Activated naive CD4-positive, alpha-beta T cell treated with anti-CD3 and anti-CD28 coated beads, Interleukin-2, amount 10 ng/mL, durations not matched to agents 7 days and 5 days (primary cell): ENCODE data around the gene CDX1.

Experiments
- CTCF ChIA-PET: fragments of 350-600 bp; sonication (Branson Sonifier 250); formaldehyde crosslinking; loops from one replicate; lab custom pipeline; 2021; ENCODE audit warnings: antibody characterized with exemption; lab: Charles Lee
- DNase-seq: peaks from one replicate; pipeline ENCODE4 v3.0.0-alpha.2; 2020
- H3K27ac Mint-ChIP-seq: one replicate; pipeline ENCODE4 v1.8.0; 2021; ENCODE audit warnings: mild to moderate bottlenecking, moderate library complexity, mixed read lengths
- H3K27me3 Mint-ChIP-seq: one replicate; pipeline ENCODE4 v1.8.0; 2021; ENCODE audit warnings: mild to moderate bottlenecking, mixed read lengths
- H3K36me3 Mint-ChIP-seq: one replicate; pipeline ENCODE4 v1.8.0; 2021; ENCODE audit warnings: mixed read lengths
- H3K4me1 Mint-ChIP-seq: one replicate; pipeline ENCODE4 v1.8.0; 2021; ENCODE audit warnings: mixed read lengths
- H3K4me3 Mint-ChIP-seq: one replicate; pipeline ENCODE4 v1.8.0; 2021; ENCODE audit warnings: mild to moderate bottlenecking, moderate library complexity, mixed read lengths
- H3K9me3 Mint-ChIP-seq: one replicate; pipeline ENCODE4 v1.8.0; 2021; ENCODE audit warnings: mixed read lengths

CDX1 gene

GRCh38 chr5:150181766-150182545 is 15.4 kb downstream of the CDX1 start:
- no peaks in the 10 kb centered on the region for H3K9me3 Mint-ChIP-seq
- no peak overlapping the region for H3K4me3 Mint-ChIP-seq
- no peak for DNase-seq
- H3K27me3 Mint-ChIP-seq = peaks cover 33% of the 10 kb centered on the region
- H3K36me3 Mint-ChIP-seq = no peaks in the 10 kb centered on the region
- no peak overlapping the region for H3K27ac Mint-ChIP-seq
- CTCF ChIA-PET = interaction anchor here (0.6 to 0.9 kb wide), 2 partner anchors 23 to 32 kb away, joined by 4 to 5 read pairs; no protein-coding TSS in a partner anchor
- H3K4me1 Mint-ChIP-seq = no peaks in the 10 kb centered on the region

DNA sequence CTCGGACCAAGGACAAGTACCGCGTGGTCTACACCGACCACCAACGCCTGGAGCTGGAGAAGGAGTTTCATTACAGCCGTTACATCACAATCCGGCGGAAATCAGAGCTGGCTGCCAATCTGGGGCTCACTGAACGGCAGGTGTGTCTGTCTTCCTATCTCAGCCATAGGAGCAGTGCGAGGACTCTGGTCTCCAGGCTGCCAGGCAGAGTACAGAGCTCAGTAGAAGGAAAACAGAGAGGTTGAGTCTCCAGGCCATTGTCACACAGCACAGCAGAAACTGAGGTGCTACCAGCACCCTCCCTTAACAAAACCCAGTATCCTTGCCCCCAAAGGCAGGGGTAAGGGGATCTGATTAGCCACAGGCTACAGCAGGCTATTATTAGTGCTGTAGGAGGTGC is 16.2 kb downstream of the CDX1 start:
- H3K4me1 Mint-ChIP-seq = no peaks in the 10 kb centered on the region
- DNase-seq = no peak
- H3K27ac Mint-ChIP-seq = no peak overlapping the region
- no peaks in the 10 kb centered on the region for H3K36me3 Mint-ChIP-seq
- CTCF ChIA-PET = interaction anchor here (0.6 to 0.9 kb wide), 2 partner anchors 24 to 31 kb away, joined by 4 to 5 read pairs; no protein-coding TSS in a partner anchor
- no peaks in the 10 kb centered on the region for H3K9me3 Mint-ChIP-seq
- H3K4me3 Mint-ChIP-seq = no peak overlapping the region
- peaks cover 38% of the 10 kb centered on the region for H3K27me3 Mint-ChIP-seq

GRCh38 chr5:150183436-150183835 is 16.9 kb downstream of the CDX1 start:
- no peaks in the 10 kb centered on the region for H3K36me3 Mint-ChIP-seq
- CTCF ChIA-PET = no interaction called here
- no peaks in the 10 kb centered on the region for H3K9me3 Mint-ChIP-seq
- H3K27me3 Mint-ChIP-seq = peaks cover 45% of the 10 kb centered on the region
- no peak overlapping the region for H3K4me3 Mint-ChIP-seq
- DNase-seq = no peak
- no peaks in the 10 kb centered on the region for H3K4me1 Mint-ChIP-seq
- H3K27ac Mint-ChIP-seq = no peak overlapping the region

- H3K27ac Mint-ChIP-seq = no peak overlapping the region
- CTCF ChIA-PET = no interaction called here
- no peak for DNase-seq
These were observed 17.4 kb downstream of the CDX1 start for GRCh38 chr5:150184006-150184405.

GRCh38 chr5:150184990-150185912 is 18.7 kb downstream of the CDX1 start:
- no peaks in the 10 kb centered on the region for H3K9me3 Mint-ChIP-seq
- CTCF ChIA-PET = interaction anchor here (1.6 kb wide), 1 partner anchor 14 kb away, joined by 3 read pairs; no protein-coding TSS in a partner anchor
- H3K36me3 Mint-ChIP-seq = no peaks in the 10 kb centered on the region
- no peak overlapping the region for H3K27ac Mint-ChIP-seq
- H3K27me3 Mint-ChIP-seq = peaks cover 63% of the 10 kb centered on the region
- no peak for DNase-seq
- no peaks in the 10 kb centered on the region for H3K4me1 Mint-ChIP-seq
- H3K4me3 Mint-ChIP-seq = no peak overlapping the region

More at GRCh38 chr5:150184006-150184405, 17.4 kb downstream of the CDX1 start:
- no peaks in the 10 kb centered on the region for H3K4me1 Mint-ChIP-seq
- H3K9me3 Mint-ChIP-seq = no peaks in the 10 kb centered on the region
- H3K27me3 Mint-ChIP-seq = peaks cover 51% of the 10 kb centered on the region
- H3K4me3 Mint-ChIP-seq = no peak overlapping the region
- no peaks in the 10 kb centered on the region for H3K36me3 Mint-ChIP-seq

DNA sequence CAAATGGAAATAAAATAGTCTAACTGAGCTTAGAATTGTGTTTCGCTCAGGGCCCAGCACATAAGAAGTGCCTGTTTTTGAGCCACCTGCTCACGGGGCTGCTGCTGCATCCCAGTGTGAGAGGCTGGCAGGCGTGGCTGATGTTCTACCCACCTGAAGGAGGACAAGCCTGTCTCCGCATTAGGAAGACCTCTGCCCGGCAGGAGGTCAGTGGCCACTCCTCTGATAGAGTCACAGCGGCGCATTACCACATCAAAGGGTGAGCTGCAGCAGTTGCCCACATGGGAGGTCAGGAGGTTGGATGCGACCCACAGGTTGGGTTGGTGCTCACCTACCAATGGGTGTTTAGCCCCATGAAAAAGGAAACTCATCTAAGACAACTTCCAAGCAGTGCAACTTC is 19.6 kb downstream of the CDX1 start:
- DNase-seq = no peak
- Mint-ChIP-seq H3K36me3 (no peaks in the 10 kb centered on the region), H3K4me3 (no peak overlapping the region), H3K27me3 (peaks cover 66% of the 10 kb centered on the region), H3K27ac (no peak overlapping the region), H3K4me1 (no peaks in the 10 kb centered on the region), H3K9me3 (no peaks in the 10 kb centered on the region)
- CTCF ChIA-PET = interaction anchor here (1.6 kb wide), 1 partner anchor 13 kb away, joined by 3 read pairs; no protein-coding TSS in a partner anchor

GRCh38 chr5:150186897-150187296 is 20.3 kb downstream of the CDX1 start:
- Mint-ChIP-seq H3K4me1 (no peaks in the 10 kb centered on the region), H3K27ac (no peak overlapping the region), H3K27me3 (peaks cover 71% of the 10 kb centered on the region), H3K4me3 (no peak overlapping the region), H3K36me3 (no peaks in the 10 kb centered on the region), H3K9me3 (no peaks in the 10 kb centered on the region)
- no peak for DNase-seq
- CTCF ChIA-PET = interaction anchor here (0.6 to 1.6 kb wide), 2 partner anchors 11 to 13 kb away, joined by 3 read pairs; no protein-coding TSS in a partner anchor

GRCh38 chr5:150188146-150188842 is 21.7 kb downstream of the CDX1 start:
- peaks cover 75% of the 10 kb centered on the region for H3K27me3 Mint-ChIP-seq
- no peak overlapping the region for H3K4me3 Mint-ChIP-seq
- no peak for DNase-seq

GRCh38 chr5:150189326-150189725 is 22.7 kb downstream of the CDX1 start:
- peaks cover 80% of the 10 kb centered on the region for H3K27me3 Mint-ChIP-seq
- CTCF ChIA-PET = interaction anchor here (1.1 kb wide), 1 partner anchor 27 kb away, joined by 4 read pairs; no protein-coding TSS in a partner anchor
- no peak for DNase-seq

More at GRCh38 chr5:150188146-150188842, 21.7 kb downstream of the CDX1 start:
- Mint-ChIP-seq H3K27ac (no peak overlapping the region), H3K36me3 (no peaks in the 10 kb centered on the region), H3K4me1 (no peaks in the 10 kb centered on the region), H3K9me3 (no peaks in the 10 kb centered on the region)
- CTCF ChIA-PET = interaction anchor here (1.1 kb wide), 1 partner anchor 26 kb away, joined by 4 read pairs; no protein-coding TSS in a partner anchor

DNA sequence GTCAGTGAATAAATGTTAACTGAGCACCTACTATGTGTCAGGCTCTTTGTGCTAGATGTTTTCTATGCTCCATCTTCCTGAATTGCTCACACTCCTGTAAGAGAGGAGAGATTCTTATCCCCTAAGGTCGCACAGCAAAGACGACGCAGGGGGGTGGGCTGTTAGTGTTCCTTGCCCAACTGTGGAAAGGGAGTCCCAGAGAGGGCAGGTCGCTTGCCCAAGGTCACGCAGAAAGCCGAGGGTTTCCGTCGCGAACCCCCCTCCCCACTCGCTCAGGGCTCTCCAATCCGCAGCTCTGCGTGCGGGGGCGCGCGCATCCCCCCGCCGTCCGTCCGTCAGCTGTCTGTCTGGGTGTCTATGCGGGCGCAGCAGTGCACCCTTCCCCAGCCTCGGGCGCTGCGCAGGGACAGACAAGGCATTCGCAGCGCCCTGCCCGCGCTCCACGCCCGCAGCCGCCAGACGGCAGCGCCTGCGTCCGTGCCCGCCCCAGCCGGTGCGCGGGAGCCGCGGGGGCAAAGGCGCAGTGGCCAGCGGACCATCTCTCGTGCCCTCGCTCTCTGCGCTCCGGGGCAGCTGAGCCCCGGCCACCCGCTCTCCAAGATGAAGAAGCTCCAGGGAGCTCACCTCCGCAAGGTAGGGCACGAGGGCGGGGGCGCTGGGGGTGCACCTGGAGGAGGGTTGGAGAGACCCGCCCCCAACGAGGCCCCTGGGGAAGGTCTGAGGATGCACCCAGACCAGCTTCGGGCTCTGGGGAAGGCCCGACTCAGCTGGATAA is 23.3 kb downstream of the CDX1 start, which contains the start of gene SLC6A7:
SLC6A7 (plus strand) TSS at position 335 of the 775 bp plus-strand sequence; CDS start at position 601, 266 bp downstream.
- Mint-ChIP-seq H3K4me3 (no peak within 1 kb of the TSS), H3K4me1 (no peaks in the 10 kb centered on the region), H3K27me3 (peaks cover 81% of the 10 kb centered on the region), H3K27ac (no peak within 1 kb of the TSS), H3K9me3 (no peaks in the 10 kb centered on the region), H3K36me3 (no peaks in the 10 kb centered on the region)
- DNase-seq = no peak
- CTCF ChIA-PET = no interaction called here

More at GRCh38 chr5:150189326-150189725, 22.7 kb downstream of the CDX1 start:
- no peaks in the 10 kb centered on the region for H3K9me3 Mint-ChIP-seq
- no peaks in the 10 kb centered on the region for H3K36me3 Mint-ChIP-seq
- no peak overlapping the region for H3K27ac Mint-ChIP-seq
- H3K4me3 Mint-ChIP-seq = no peak overlapping the region
- H3K4me1 Mint-ChIP-seq = no peaks in the 10 kb centered on the region

DNA sequence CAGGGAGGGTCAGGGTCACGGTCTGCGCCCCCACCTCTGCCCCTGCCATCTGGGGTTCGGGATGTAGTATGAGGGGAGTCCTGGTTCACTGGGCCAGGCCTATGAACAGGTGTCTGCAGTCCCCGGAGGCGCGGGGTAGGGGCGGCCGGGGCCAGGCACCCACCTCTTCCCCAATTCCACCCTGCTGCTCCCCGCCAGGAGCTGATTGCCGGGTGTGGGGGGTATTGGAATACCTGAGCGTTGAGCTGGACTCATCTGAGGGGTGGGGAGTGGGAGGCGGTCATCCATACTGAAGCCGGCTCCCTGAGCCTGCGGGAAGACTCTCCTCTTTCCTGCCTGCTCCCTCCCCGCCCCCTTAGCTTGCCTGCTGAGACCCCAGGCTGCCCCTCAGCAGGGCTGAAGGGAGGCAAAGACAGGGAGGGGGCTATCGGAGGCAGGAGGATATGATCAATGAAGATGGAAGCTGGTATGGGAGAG is 24.0 kb downstream of the CDX1 start:
- CTCF ChIA-PET = no interaction called here
- no peaks in the 10 kb centered on the region for H3K36me3 Mint-ChIP-seq
- H3K27me3 Mint-ChIP-seq = peaks cover 82% of the 10 kb centered on the region

GRCh38 chr5:150190987-150191386 is 24.4 kb downstream of the CDX1 start:
- no peak for DNase-seq
- Mint-ChIP-seq H3K27ac (no peak overlapping the region), H3K36me3 (no peaks in the 10 kb centered on the region), H3K27me3 (peaks cover 86% of the 10 kb centered on the region), H3K4me1 (no peaks in the 10 kb centered on the region), H3K4me3 (no peak overlapping the region), H3K9me3 (no peaks in the 10 kb centered on the region)
- CTCF ChIA-PET = no interaction called here

More for the DNA sequence above, 24.0 kb downstream of the CDX1 start:
- no peak overlapping the region for H3K4me3 Mint-ChIP-seq
- H3K9me3 Mint-ChIP-seq = no peaks in the 10 kb centered on the region
- DNase-seq = no peak
- no peak overlapping the region for H3K27ac Mint-ChIP-seq
- no peaks in the 10 kb centered on the region for H3K4me1 Mint-ChIP-seq

DNA sequence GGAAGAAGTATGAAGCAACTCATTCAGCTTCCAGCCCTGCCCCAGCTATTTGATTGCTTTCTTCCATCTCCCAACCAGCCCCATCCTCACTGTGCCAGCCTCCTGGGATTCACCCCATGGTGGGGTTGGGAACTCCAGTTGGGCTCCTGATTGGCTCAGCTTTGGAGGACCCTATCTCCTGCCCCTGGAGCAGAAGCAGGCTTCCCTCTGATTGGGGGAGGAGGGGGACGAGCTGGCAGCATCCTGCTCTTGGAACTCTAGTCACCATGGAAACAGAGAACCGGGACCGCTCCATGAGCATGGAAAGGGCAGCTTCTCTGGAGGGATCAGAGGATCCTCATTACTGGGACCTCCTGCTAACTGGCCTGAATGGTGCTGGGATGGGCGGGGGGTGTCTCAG is 25.9 kb downstream of the CDX1 start:
- no peak overlapping the region for H3K4me3 Mint-ChIP-seq
- peaks cover 83% of the 10 kb centered on the region for H3K27me3 Mint-ChIP-seq
- no peaks in the 10 kb centered on the region for H3K36me3 Mint-ChIP-seq
- CTCF ChIA-PET = interaction anchor here (0.6 kb wide), 1 partner anchor 356 kb away, joined by 3 read pairs; no protein-coding TSS in a partner anchor
- DNase-seq = no peak
- H3K9me3 Mint-ChIP-seq = no peaks in the 10 kb centered on the region
- no peaks in the 10 kb centered on the region for H3K4me1 Mint-ChIP-seq
- H3K27ac Mint-ChIP-seq = no peak overlapping the region
